ENCODE data around the gene CNTNAP2.
"Not testable (repeated sequence)": the region's sequence is repeated elsewhere in the genome, so short reads cannot be mapped to it uniquely, and the experiment has no call there.

The CNTNAP2 gene

DNA sequence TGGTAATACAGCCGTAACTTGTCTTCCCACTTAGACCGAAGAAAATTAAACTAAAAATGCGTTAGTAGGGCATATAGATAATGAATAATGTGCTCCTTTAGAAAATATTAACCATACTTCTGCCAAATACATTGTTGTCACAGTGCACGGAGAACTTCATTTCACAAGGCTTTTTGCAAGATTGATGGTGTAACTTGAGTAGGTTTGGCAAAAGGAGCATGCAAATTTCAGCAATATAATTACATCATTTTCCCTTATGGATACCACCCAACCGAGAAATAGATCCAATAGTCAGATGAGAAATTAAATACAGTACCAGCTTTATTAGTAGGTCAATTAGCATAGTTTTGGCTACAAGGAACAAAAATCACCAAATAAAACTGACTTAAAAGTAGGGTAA lies 1681.4 kb downstream of the CNTNAP2 start:
- DNase-seq: no peak
- no peak overlapping the region for H3K23ac ChIP-seq (ENCODE audit: low read length)
- H3K14ac ChIP-seq (ENCODE audit: low read length): no peak overlapping the region
- H3K79me2 ChIP-seq (ENCODE audit: control insufficient read depth, insufficient read depth, low read length, poor library complexity): no peaks in the 10 kb centered on the region
- H3K9me3 ChIP-seq (ENCODE audit: insufficient read depth, low read depth, low read length): no peaks in the 10 kb centered on the region
- no peak overlapping the region for H2BK120ac ChIP-seq (ENCODE audit: insufficient read depth, low read length, poor library complexity)
- no peak overlapping the region for H4K8ac ChIP-seq (ENCODE audit: low read depth, low read length)
- H3K4me1 ChIP-seq (ENCODE audit: control insufficient read depth in 1 of 2, insufficient read depth in 2 of 2, low read length in 2 of 2): no peaks in the 10 kb centered on the region
- H2AK5ac ChIP-seq (ENCODE audit: low read length): no peak overlapping the region
- no peak overlapping the region for H3K9ac ChIP-seq (ENCODE audit: low read length)
- H2BK5ac ChIP-seq (ENCODE audit: low read depth, low read length, poor library complexity): no peak overlapping the region
- no peaks in the 10 kb centered on the region for H3K27me3 ChIP-seq (ENCODE audit: insufficient read depth, low read length)
- no peak overlapping the region for H3K4ac ChIP-seq (ENCODE audit: low read depth, low read length)
- H3K4me2 ChIP-seq (ENCODE audit: low read length): no peak overlapping the region
- no peak overlapping the region for H2BK12ac ChIP-seq (ENCODE audit: low read length)
- no peaks in the 10 kb centered on the region for H3K36me3 ChIP-seq (ENCODE audit: control insufficient read depth in 1 of 2, insufficient read depth in 2 of 2, low read length in 2 of 2)
- no CpG with 5 or more reads among the region's 5 CpGs for WGBS (ENCODE audit: extremely low coverage, insufficient coverage, insufficient read length)
- H4K91ac ChIP-seq (ENCODE audit: low read depth, low read length): no peak overlapping the region
- H3K79me1 ChIP-seq (ENCODE audit: low read length): no peaks in the 10 kb centered on the region
- no peak overlapping the region for H2AFZ ChIP-seq (ENCODE audit: insufficient read depth, low read length, poor library complexity)
- H3K27ac ChIP-seq (ENCODE audit: low read depth, low read length): no peak overlapping the region
- no peak overlapping the region for H3K18ac ChIP-seq (ENCODE audit: low read length)
- H4K12ac ChIP-seq (ENCODE audit: low read depth, low read length): no peak overlapping the region
- H3K4me3 ChIP-seq (ENCODE audit: low read depth, low read length): no peak overlapping the region

DNA sequence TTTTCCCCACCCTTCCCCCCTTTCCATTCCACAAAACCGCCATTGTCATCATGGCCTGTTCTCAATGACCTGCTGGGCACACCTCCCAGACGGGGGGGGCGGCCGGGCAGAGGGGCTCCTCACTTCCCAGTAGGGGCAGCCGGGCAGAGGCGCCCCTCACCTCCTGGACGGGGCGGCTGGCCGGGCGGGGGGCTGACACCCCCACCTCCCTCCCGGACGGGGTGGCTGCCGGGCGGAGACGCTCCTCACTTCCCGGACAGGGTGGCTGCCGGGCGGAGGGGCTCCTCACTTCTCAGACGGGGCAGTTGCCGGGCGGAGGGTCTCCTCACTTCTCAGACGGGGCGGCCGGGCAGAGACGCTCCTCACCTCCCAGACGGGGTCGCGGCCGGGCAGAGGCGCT lies 1685.2 kb downstream of the CNTNAP2 start:
- H2BK120ac ChIP-seq (ENCODE audit: insufficient read depth, low read length, poor library complexity); H2AK5ac ChIP-seq (ENCODE audit: low read length); H3K9ac ChIP-seq (ENCODE audit: low read length); H3K27ac ChIP-seq (ENCODE audit: low read depth, low read length); H4K12ac ChIP-seq (ENCODE audit: low read depth, low read length); H4K8ac ChIP-seq (ENCODE audit: low read depth, low read length); H3K18ac ChIP-seq (ENCODE audit: low read length); H2BK5ac ChIP-seq (ENCODE audit: low read depth, low read length, poor library complexity); H3K27me3 ChIP-seq (ENCODE audit: insufficient read depth, low read length); H3K4me3 ChIP-seq (ENCODE audit: low read depth, low read length); H3K79me1 ChIP-seq (ENCODE audit: low read length); H2AFZ ChIP-seq (ENCODE audit: insufficient read depth, low read length, poor library complexity); H3K36me3 ChIP-seq (ENCODE audit: control insufficient read depth in 1 of 2, insufficient read depth in 2 of 2, low read length in 2 of 2); H3K4me1 ChIP-seq (ENCODE audit: control insufficient read depth in 1 of 2, insufficient read depth in 2 of 2, low read length in 2 of 2); DNase-seq; H3K9me3 ChIP-seq (ENCODE audit: insufficient read depth, low read depth, low read length); H3K23ac ChIP-seq (ENCODE audit: low read length); H4K91ac ChIP-seq (ENCODE audit: low read depth, low read length); H2BK12ac ChIP-seq (ENCODE audit: low read length); H3K4ac ChIP-seq (ENCODE audit: low read depth, low read length); H3K79me2 ChIP-seq (ENCODE audit: control insufficient read depth, insufficient read depth, low read length, poor library complexity); H3K14ac ChIP-seq (ENCODE audit: low read length); H3K4me2 ChIP-seq (ENCODE audit: low read length): not testable (repeated sequence)
- no CpG with 5 or more reads among the region's 30 CpGs for WGBS (ENCODE audit: extremely low coverage, insufficient coverage, insufficient read length)

DNA sequence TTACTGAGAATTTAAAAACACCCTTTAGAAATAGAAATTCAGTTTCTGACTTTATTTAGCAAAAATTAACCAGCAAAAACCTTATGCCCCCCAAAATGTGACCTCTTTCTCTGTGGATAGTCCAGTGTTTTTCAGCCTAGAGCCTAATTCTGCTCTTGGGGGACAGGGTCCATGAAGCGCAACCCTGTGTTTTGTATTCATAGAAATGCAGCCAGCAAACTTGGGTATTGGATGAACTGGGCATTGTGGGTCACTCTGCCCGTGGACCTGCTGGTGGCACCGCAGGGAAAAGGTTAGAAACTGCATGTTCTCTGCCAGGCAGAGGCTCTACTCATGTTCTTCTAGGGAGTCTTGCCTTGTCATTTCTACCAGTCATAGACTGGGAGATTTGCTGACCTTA lies 1686.5 kb downstream of the CNTNAP2 start:
- Histone ChIP-seq H2BK5ac (ENCODE audit: low read depth, low read length, poor library complexity) (no peak overlapping the region), H3K79me2 (ENCODE audit: control insufficient read depth, insufficient read depth, low read length, poor library complexity) (no peaks in the 10 kb centered on the region), H3K4me1 (ENCODE audit: control insufficient read depth in 1 of 2, insufficient read depth in 2 of 2, low read length in 2 of 2) (no peaks in the 10 kb centered on the region), H4K8ac (ENCODE audit: low read depth, low read length) (no peak overlapping the region), H3K79me1 (ENCODE audit: low read length) (no peaks in the 10 kb centered on the region), H3K27ac (ENCODE audit: low read depth, low read length) (no peak overlapping the region), H2AK5ac (ENCODE audit: low read length) (no peak overlapping the region), H3K9ac (ENCODE audit: low read length) (no peak overlapping the region), H2AFZ (ENCODE audit: insufficient read depth, low read length, poor library complexity) (no peak overlapping the region), H3K9me3 (ENCODE audit: insufficient read depth, low read depth, low read length) (no peaks in the 10 kb centered on the region), H3K4ac (ENCODE audit: low read depth, low read length) (no peak overlapping the region), H3K27me3 (ENCODE audit: insufficient read depth, low read length) (no peaks in the 10 kb centered on the region), H4K12ac (ENCODE audit: low read depth, low read length) (no peak overlapping the region), H3K36me3 (ENCODE audit: control insufficient read depth in 1 of 2, insufficient read depth in 2 of 2, low read length in 2 of 2) (no peaks in the 10 kb centered on the region), H2BK120ac (ENCODE audit: insufficient read depth, low read length, poor library complexity) (no peak overlapping the region), H4K91ac (ENCODE audit: low read depth, low read length) (no peak overlapping the region), H3K4me2 (ENCODE audit: low read length) (no peak overlapping the region), H3K4me3 (ENCODE audit: low read depth, low read length) (no peak overlapping the region), H2BK12ac (ENCODE audit: low read length) (no peak overlapping the region), H3K14ac (ENCODE audit: low read length) (no peak overlapping the region), H3K23ac (ENCODE audit: low read length) (no peak overlapping the region), H3K18ac (ENCODE audit: low read length) (no peak overlapping the region)
- no peak for DNase-seq
- no CpG with 5 or more reads among the region's 3 CpGs for WGBS (ENCODE audit: extremely low coverage, insufficient coverage, insufficient read length)

DNA sequence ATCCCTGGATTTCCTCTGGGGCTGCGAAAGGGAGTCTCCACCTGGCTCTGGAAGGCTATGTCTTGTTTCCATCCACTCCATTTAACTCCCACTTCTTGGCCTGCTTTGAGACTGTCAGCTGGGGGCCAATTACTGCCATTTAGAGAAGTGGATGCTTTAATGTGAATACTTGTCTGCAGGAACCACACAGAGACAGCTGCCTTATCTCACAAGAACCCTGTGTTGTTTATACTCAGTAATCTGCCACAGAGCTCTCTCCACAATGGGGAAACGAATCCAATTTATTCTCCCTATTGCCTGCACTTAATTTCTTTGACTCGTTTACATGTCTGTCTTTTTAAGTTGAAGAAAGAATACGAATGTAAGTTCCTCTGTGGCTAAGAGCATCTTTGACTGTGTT lies 1687.0 kb downstream of the CNTNAP2 start:
- Histone ChIP-seq H3K18ac (ENCODE audit: low read length) (no peak overlapping the region), H4K91ac (ENCODE audit: low read depth, low read length) (no peak overlapping the region), H2AK5ac (ENCODE audit: low read length) (no peak overlapping the region), H3K79me2 (ENCODE audit: control insufficient read depth, insufficient read depth, low read length, poor library complexity) (no peaks in the 10 kb centered on the region), H3K9ac (ENCODE audit: low read length) (no peak overlapping the region), H3K4me3 (ENCODE audit: low read depth, low read length) (no peak overlapping the region), H4K12ac (ENCODE audit: low read depth, low read length) (no peak overlapping the region), H3K27me3 (ENCODE audit: insufficient read depth, low read length) (no peaks in the 10 kb centered on the region), H3K79me1 (ENCODE audit: low read length) (no peaks in the 10 kb centered on the region), H3K14ac (ENCODE audit: low read length) (no peak overlapping the region), H3K4me1 (ENCODE audit: control insufficient read depth in 1 of 2, insufficient read depth in 2 of 2, low read length in 2 of 2) (no peaks in the 10 kb centered on the region), H2BK120ac (ENCODE audit: insufficient read depth, low read length, poor library complexity) (no peak overlapping the region), H3K4ac (ENCODE audit: low read depth, low read length) (no peak overlapping the region), H3K27ac (ENCODE audit: low read depth, low read length) (no peak overlapping the region), H2BK5ac (ENCODE audit: low read depth, low read length, poor library complexity) (no peak overlapping the region), H2BK12ac (ENCODE audit: low read length) (no peak overlapping the region), H4K8ac (ENCODE audit: low read depth, low read length) (no peak overlapping the region), H3K36me3 (ENCODE audit: control insufficient read depth in 1 of 2, insufficient read depth in 2 of 2, low read length in 2 of 2) (no peaks in the 10 kb centered on the region), H3K9me3 (ENCODE audit: insufficient read depth, low read depth, low read length) (no peaks in the 10 kb centered on the region), H2AFZ (ENCODE audit: insufficient read depth, low read length, poor library complexity) (no peak overlapping the region), H3K23ac (ENCODE audit: low read length) (no peak overlapping the region), H3K4me2 (ENCODE audit: low read length) (no peak overlapping the region)
- no CpG with 5 or more reads among the region's 4 CpGs for WGBS (ENCODE audit: extremely low coverage, insufficient coverage, insufficient read length)
- no peak for DNase-seq

DNA sequence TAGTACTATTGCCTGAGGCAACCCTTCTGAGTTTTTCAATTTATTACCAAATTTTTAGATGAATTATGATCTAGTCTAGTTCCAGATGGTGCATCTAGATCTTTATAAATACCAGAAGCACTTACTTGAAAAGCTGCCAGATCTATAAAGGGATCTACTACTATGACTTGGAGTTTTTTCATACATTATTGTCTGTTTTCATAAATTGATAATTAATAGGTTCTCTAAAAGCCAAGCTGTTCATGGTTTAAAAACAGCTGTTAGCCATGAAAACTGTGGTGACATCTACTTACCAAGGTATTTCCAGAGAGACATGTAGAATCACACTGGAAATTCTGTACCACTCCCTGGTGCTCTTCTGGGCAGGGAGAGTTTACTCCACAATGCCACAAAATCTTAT lies 1687.4 kb downstream of the CNTNAP2 start:
- Histone ChIP-seq H4K8ac (ENCODE audit: low read depth, low read length) (no peak overlapping the region), H4K12ac (ENCODE audit: low read depth, low read length) (no peak overlapping the region), H3K4me3 (ENCODE audit: low read depth, low read length) (no peak overlapping the region), H2AK5ac (ENCODE audit: low read length) (no peak overlapping the region), H3K23ac (ENCODE audit: low read length) (no peak overlapping the region), H3K9ac (ENCODE audit: low read length) (no peak overlapping the region), H3K4me1 (ENCODE audit: control insufficient read depth in 1 of 2, insufficient read depth in 2 of 2, low read length in 2 of 2) (no peaks in the 10 kb centered on the region), H3K79me1 (ENCODE audit: low read length) (no peaks in the 10 kb centered on the region), H3K36me3 (ENCODE audit: control insufficient read depth in 1 of 2, insufficient read depth in 2 of 2, low read length in 2 of 2) (no peaks in the 10 kb centered on the region), H3K14ac (ENCODE audit: low read length) (no peak overlapping the region), H4K91ac (ENCODE audit: low read depth, low read length) (no peak overlapping the region), H3K79me2 (ENCODE audit: control insufficient read depth, insufficient read depth, low read length, poor library complexity) (no peaks in the 10 kb centered on the region), H3K27me3 (ENCODE audit: insufficient read depth, low read length) (no peaks in the 10 kb centered on the region), H2BK12ac (ENCODE audit: low read length) (no peak overlapping the region), H2BK120ac (ENCODE audit: insufficient read depth, low read length, poor library complexity) (no peak overlapping the region), H3K4me2 (ENCODE audit: low read length) (no peak overlapping the region), H2BK5ac (ENCODE audit: low read depth, low read length, poor library complexity) (no peak overlapping the region), H2AFZ (ENCODE audit: insufficient read depth, low read length, poor library complexity) (no peak overlapping the region), H3K18ac (ENCODE audit: low read length) (no peak overlapping the region), H3K9me3 (ENCODE audit: insufficient read depth, low read depth, low read length) (no peaks in the 10 kb centered on the region), H3K4ac (ENCODE audit: low read depth, low read length) (no peak overlapping the region), H3K27ac (ENCODE audit: low read depth, low read length) (no peak overlapping the region)
- no peak for DNase-seq
